ENCODE data around the gene PRPH2.

- TF ChIP-seq CTCF (conservative IDR thresholded peaks at IDR 0.05; ENCODE audit: low read length) (no peak), EZH2phosphoT487 (IDR thresholded peaks at IDR 0.05; ENCODE audit: borderline replicate concordance, low read depth, low read length) (no peak)
These were observed 62.6 kb downstream of the PRPH2 start for GRCh38 chr6:42659806-42660205.

Measured in OCI-LY7 (cell line).